RWPE1 (cell line): ENCODE results near the gene RNF167.

Experiments
- CTCF ChIA-PET: fragments of 350-600 bp; sonication (Branson Sonifier 250); formaldehyde crosslinking; extraction: SDS; loops from one replicate; lab custom pipeline; 2021; lab: Yijun Ruan, JAX
- POLR2A ChIA-PET: fragments of 400-600 bp; formaldehyde crosslinking; extraction: SDS; loops from one replicate; lab custom pipeline; 2020; ENCODE audit warnings: antibody characterized with exemption; ENCODE audit not compliant: low non-redundant PET; lab: Yijun Ruan, JAX
- DNase-seq: peaks from one replicate; pipeline ENCODE4 v3.0.0; 2012; ENCODE audit warnings: low spot score
- H3K27ac ChIP-seq: fragments of 450-650 bp; 2 replicates; pipeline ENCODE4 v1.5.1; 2017
- TF ChIP-seq, protein P1 (sequence below): fragments of 450-650 bp; conservative IDR thresholded peaks from 2 replicates; pipeline ENCODE4 v1.5.1; 2017; ENCODE audit warnings: low read depth, mild to moderate bottlenecking

RNF167 gene

DNA sequence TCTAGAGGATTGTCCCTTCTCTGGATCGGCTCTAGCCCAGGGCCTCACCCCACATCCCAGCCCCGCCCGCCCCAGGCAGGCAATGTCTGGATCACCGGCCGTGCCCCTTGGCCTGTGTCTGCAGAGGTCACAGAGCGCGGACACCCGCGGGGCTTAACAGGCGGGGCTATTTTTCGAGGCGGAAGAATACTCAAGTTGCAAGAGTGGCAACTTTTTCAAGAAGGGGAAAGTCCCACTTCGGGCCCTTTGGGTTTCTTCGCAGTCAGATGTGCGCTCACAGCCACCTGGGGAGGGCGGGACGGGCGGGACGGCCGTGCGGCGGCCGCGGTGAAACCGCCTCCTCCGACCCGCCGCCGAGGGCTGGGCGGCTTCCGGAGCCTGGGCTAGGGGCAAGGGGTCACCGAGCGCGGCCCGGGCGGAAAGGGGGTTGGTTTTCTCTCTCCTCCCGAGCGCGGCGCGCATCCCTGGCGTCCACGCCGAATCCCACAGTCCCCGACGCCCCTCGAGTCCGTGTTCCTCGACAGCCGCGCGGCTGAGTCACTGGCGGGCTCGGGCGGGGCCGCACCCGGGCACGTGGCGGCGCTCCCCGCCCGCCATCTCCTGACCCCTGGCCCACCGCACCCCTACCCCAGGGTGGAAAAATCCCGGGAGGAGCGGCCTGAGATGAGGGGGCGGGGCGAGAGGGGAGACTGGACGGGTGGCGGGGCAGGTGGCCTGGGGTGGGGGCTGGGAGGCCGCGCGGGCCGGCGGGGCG lies 9.4 kb downstream of the RNF167 start:
- TF ChIP-seq, protein P1, sequence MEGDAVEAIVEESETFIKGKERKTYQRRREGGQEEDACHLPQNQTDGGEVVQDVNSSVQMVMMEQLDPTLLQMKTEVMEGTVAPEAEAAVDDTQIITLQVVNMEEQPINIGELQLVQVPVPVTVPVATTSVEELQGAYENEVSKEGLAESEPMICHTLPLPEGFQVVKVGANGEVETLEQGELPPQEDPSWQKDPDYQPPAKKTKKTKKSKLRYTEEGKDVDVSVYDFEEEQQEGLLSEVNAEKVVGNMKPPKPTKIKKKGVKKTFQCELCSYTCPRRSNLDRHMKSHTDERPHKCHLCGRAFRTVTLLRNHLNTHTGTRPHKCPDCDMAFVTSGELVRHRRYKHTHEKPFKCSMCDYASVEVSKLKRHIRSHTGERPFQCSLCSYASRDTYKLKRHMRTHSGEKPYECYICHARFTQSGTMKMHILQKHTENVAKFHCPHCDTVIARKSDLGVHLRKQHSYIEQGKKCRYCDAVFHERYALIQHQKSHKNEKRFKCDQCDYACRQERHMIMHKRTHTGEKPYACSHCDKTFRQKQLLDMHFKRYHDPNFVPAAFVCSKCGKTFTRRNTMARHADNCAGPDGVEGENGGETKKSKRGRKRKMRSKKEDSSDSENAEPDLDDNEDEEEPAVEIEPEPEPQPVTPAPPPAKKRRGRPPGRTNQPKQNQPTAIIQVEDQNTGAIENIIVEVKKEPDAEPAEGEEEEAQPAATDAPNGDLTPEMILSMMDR, result no peak
- DNase-seq, result peak; percentile 79
- POLR2A ChIA-PET, result interaction anchor here (1.1 to 1.8 kb wide), 3 partner anchors 18 to 40 kb away, joined by 3 to 6 read pairs (median 5); partner anchors contain the start of gene SPAG7
- CTCF ChIA-PET, result no interaction called here
- H3K27ac ChIP-seq, result peak overlapping the region; percentile 100

DNA sequence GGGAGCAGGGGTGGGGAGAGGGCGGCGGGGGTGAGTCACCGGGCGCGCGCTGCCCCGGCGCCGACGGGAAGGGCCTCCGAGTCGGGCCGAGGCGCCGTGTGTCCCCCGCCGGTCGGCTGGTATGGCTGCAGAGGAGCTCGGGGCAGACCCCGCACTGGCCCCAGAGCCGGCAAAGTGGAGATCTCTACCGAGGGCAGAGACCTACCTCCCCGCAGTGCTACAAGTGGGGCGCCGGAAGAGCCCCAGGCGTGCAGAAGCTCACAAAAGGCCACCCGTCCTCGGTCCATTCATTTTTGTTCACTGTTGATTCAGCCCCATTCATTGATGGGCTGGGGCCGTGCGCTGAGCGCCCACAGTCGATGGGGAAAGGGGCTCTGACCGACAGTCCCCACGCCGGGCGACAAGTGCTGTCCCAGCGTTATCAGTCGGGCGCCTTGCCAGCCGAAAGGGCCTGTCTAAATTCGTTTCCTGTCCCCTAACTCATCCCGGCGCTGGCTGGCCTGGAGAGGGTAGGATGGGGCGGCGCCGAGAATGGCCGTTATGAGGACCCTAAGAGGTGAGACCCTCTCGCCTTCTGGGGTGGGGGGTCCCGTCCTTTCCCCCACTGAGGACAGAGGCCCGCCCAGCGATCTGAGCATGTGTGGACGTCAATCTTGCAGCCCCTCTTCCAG lies 10.1 kb downstream of the RNF167 start:
- ChIA-PET POLR2A (interaction anchor here (1.8 kb wide), 1 partner anchor 17 kb away, joined by 5 read pairs; the partner anchor contains the start of gene SPAG7), CTCF (interaction anchor here (1.5 kb wide), 1 partner anchor 37 kb away, joined by 3 read pairs; the partner anchor contains the start of gene CAMTA2)
- DNase-seq, result no peak
- TF ChIP-seq, protein P1, result no peak
- peak overlapping the region; percentile 100 for H3K27ac ChIP-seq

DNA sequence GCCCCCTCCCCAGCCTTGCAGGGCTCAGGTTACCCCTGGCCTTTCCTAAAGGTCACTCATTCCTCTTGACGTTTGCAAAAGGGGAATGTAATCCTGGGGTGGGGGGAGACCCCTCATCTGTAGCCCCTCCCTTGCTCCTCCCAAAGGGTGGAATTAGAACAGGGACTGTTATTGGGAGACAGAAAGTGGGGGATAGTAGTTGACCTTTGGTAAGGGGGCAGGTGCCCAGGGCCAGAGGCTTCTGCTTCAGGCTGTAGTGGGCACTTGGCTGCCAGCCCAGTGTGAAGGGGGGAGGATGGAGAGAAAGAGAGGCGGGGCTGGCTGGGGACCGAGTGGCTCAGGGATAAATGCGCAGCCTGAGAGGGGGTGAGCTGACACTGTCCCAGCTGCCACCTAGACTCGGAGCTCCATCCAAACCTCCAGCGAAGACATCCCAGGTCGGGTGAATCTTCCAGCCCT lies 10.7 kb downstream of the RNF167 start, which contains the start of gene ENO3:
Gene ENO3 (plus strand): TSS at position 374 of the 459 bp plus-strand sequence. CDS start 711 bp downstream, outside the sequence.
- TF ChIP-seq, protein P1, result no peak
- ChIA-PET POLR2A (interaction anchor here (1.8 kb wide), 1 partner anchor 17 kb away, joined by 5 read pairs; the partner anchor contains the start of gene SPAG7), CTCF (interaction anchor here (1.5 kb wide), 1 partner anchor 37 kb away, joined by 3 read pairs; the partner anchor contains the start of gene CAMTA2)
- H3K27ac ChIP-seq, result peak within 1 kb of the TSS; percentile 100
- DNase-seq, result no peak

DNA sequence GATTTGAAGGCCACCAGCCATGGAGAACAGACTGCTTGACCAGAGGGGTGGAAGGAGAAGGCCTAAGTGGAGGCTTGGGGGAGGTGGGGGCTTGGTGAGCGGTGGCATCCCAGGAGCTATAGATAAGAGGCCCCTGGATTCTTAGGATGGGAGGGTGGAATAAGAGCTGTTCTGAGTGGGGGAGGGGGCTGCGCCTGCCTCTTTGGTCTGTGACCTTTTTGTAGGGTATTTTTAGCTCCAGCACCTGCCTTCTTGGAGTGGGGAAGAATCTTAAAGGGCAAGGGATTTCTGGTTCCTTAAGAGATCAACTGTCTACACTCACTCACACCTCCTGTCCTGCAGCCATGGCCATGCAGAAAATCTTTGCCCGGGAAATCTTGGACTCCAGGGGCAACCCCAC lies 11.4 kb downstream of the RNF167 start:
- POLR2A ChIA-PET, result interaction anchor here (0.6 to 1.8 kb wide), 2 partner anchors 14 to 16 kb away, joined by 4 to 5 read pairs; partner anchors contain the start of gene SPAG7
- CTCF ChIA-PET, result interaction anchor here (1.5 kb wide), 1 partner anchor 36 kb away, joined by 3 read pairs; the partner anchor contains the start of gene CAMTA2
- peak overlapping the region; percentile 100 for H3K27ac ChIP-seq
- DNase-seq, result no peak
- TF ChIP-seq, protein P1, result no peak

DNA sequence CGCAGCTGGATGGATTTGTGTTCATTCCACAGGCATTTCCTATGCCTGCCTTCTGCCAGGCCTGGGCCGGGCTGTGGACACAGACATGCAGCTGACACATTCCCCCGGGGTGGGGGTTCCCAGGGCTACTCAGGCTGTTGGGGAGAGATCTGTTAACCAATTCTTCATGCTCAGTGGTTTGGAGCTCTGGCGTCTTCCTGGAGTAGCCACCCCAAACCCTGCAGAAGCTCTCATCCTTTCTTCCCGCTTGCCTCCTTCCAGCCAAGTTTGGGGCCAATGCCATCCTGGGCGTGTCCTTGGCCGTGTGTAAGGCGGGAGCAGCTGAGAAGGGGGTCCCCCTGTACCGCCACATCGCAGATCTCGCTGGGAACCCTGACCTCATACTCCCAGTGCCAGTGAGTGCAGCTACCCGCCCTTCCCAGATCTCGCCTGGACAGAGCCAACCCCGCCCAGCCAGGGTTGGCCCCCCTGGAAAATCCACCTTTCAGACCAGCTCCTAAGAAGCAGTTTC lies 13.4 kb downstream of the RNF167 start:
- H3K27ac ChIP-seq, result peak overlapping the region; percentile 100
- TF ChIP-seq, protein P1, result no peak
- ChIA-PET POLR2A (no interaction called here), CTCF (interaction anchor here (1.1 kb wide), 1 partner anchor 34 kb away, joined by 4 read pairs; the partner anchor contains the start of gene CAMTA2)
- DNase-seq, result no peak
